Measurements from ENCODE around the gene ST8SIA1. TPM values are rescaled to one million over a fixed set of nuclear protein-coding genes. Genes with fewer than 3 reads are reported as not detected.
A peak's percentile ranks its signal among the peaks of the same experiment; 100 is the strongest.

ST8SIA1 gene
- total RNA-seq, 1 experiment from 2014 or later: not detected

GRCh38 chr12:22321018-22321605 is 13.4 kb downstream of the ST8SIA1 start:
- Histone ChIP-seq H2BK5ac (ENCODE audit: insufficient read length, low read length) (no peak overlapping the region), H3K56ac (ENCODE audit: insufficient read length, low read depth, low read length) (no peak overlapping the region), H3K23me2 (ENCODE audit: insufficient read length, low read depth, low read length, poor library complexity, severe bottlenecking) (no peaks in the 10 kb centered on the region), H3K9ac (ENCODE audit: extremely low read depth, insufficient read length, low read length) (no peak overlapping the region), H3T11ph (ENCODE audit: low read length) (no peak overlapping the region), H3K27ac (ENCODE audit: insufficient read length, low read depth, low read length) (no peak overlapping the region), H4K20me1 (ENCODE audit: control insufficient read depth, insufficient read depth, insufficient read length) (no peaks in the 10 kb centered on the region), H3K9me3 (ENCODE audit: control insufficient read depth, low read depth, low read length) (no peaks in the 10 kb centered on the region), H2AK5ac (ENCODE audit: insufficient read length, low read length) (no peak overlapping the region), H3K4me2 (ENCODE audit: insufficient read depth, insufficient read length, low read length) (peak overlapping the region; percentile 52), H3K14ac (ENCODE audit: insufficient read depth, low read length) (no peak overlapping the region), H3K23ac (ENCODE audit: insufficient read length, low read depth, low read length) (no peak overlapping the region), H2BK20ac (ENCODE audit: low read depth, low read length, poor library complexity, severe bottlenecking) (no peak overlapping the region), H3K79me2 (ENCODE audit: insufficient read depth, low read length) (no peaks in the 10 kb centered on the region), H3K18ac (ENCODE audit: insufficient read length, low read depth, low read length) (no peak overlapping the region), H3K4ac (ENCODE audit: low read depth, low read length) (no peak overlapping the region), H2BK12ac (ENCODE audit: insufficient read length, low read depth, low read length) (no peak overlapping the region), H2BK120ac (ENCODE audit: low read depth, low read length, poor library complexity, severe bottlenecking) (no peak overlapping the region), H4K8ac (replicated peaks; ENCODE audit: insufficient read length, low read depth, low read length) (no peak overlapping the region), H4K5ac (ENCODE audit: insufficient read length, low read depth, low read length) (no peak overlapping the region), H2BK15ac (ENCODE audit: low read depth, low read length) (no peak overlapping the region), H3K27me3 (ENCODE audit: insufficient read depth, low read length) (no peaks in the 10 kb centered on the region), H3K79me1 (ENCODE audit: insufficient read depth, low read depth, low read length, poor library complexity, severe bottlenecking) (no peaks in the 10 kb centered on the region), H2AFZ (ENCODE audit: low read length) (no peak overlapping the region), H3K4me1 (ENCODE audit: insufficient read depth, low read length) (no peaks in the 10 kb centered on the region), H4K91ac (ENCODE audit: insufficient read length, low read depth, low read length) (no peak overlapping the region)
- peak; percentile 51 for DNase-seq
- no peaks in the 10 kb centered on the region; a peak in 1 of 7 replicates for H3K36me3 Mint-ChIP-seq (ENCODE audit: insufficient read depth in 1 of 3, low read depth in 3 of 3)
- peak overlapping the region in 2 of 3 experiments; percentile 9 to 23; a peak in 2 of 7 replicates for H3K27ac Mint-ChIP-seq
- no peaks in the 10 kb centered on the region for H3K9me3 Mint-ChIP-seq
- H3K27me3 Mint-ChIP-seq (ENCODE audit: low read depth): peaks cover 2% of the 10 kb centered on the region; the same call in 1 of the 2 replicates
- no CpG with 5 or more reads among the region's 11 CpGs for WGBS (ENCODE audit: extremely low coverage, insufficient read length, low lambda C conversion rate)
- no peak overlapping the region for H3K4me3 Mint-ChIP-seq
- TF ChIP-seq, protein P1, sequence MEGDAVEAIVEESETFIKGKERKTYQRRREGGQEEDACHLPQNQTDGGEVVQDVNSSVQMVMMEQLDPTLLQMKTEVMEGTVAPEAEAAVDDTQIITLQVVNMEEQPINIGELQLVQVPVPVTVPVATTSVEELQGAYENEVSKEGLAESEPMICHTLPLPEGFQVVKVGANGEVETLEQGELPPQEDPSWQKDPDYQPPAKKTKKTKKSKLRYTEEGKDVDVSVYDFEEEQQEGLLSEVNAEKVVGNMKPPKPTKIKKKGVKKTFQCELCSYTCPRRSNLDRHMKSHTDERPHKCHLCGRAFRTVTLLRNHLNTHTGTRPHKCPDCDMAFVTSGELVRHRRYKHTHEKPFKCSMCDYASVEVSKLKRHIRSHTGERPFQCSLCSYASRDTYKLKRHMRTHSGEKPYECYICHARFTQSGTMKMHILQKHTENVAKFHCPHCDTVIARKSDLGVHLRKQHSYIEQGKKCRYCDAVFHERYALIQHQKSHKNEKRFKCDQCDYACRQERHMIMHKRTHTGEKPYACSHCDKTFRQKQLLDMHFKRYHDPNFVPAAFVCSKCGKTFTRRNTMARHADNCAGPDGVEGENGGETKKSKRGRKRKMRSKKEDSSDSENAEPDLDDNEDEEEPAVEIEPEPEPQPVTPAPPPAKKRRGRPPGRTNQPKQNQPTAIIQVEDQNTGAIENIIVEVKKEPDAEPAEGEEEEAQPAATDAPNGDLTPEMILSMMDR (conservative IDR thresholded peaks at IDR 0.05): no peak
- peaks cover 10 to 14% of the 10 kb centered on the region in 2 experiments for H3K4me1 Mint-ChIP-seq
